GM19395 (cell line): ENCODE results near the gene USP21.
A peak's percentile ranks its signal among the peaks of the same experiment; 100 is the strongest.
"Not testable (repeated sequence)": the region's sequence is repeated elsewhere in the genome, so short reads cannot be mapped to it uniquely, and the experiment has no call there.

ENCODE experiments used
- ATAC-seq: cut with Tn5 transposase; IDR thresholded peaks from one replicate; pipeline ENCODE4 v1.9.1; 2021; ENCODE audit warnings: mild to moderate bottlenecking, moderate library complexity; ENCODE audit not compliant: unreplicated experiment

Gene USP21, protein sequence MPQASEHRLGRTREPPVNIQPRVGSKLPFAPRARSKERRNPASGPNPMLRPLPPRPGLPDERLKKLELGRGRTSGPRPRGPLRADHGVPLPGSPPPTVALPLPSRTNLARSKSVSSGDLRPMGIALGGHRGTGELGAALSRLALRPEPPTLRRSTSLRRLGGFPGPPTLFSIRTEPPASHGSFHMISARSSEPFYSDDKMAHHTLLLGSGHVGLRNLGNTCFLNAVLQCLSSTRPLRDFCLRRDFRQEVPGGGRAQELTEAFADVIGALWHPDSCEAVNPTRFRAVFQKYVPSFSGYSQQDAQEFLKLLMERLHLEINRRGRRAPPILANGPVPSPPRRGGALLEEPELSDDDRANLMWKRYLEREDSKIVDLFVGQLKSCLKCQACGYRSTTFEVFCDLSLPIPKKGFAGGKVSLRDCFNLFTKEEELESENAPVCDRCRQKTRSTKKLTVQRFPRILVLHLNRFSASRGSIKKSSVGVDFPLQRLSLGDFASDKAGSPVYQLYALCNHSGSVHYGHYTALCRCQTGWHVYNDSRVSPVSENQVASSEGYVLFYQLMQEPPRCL

DNA sequence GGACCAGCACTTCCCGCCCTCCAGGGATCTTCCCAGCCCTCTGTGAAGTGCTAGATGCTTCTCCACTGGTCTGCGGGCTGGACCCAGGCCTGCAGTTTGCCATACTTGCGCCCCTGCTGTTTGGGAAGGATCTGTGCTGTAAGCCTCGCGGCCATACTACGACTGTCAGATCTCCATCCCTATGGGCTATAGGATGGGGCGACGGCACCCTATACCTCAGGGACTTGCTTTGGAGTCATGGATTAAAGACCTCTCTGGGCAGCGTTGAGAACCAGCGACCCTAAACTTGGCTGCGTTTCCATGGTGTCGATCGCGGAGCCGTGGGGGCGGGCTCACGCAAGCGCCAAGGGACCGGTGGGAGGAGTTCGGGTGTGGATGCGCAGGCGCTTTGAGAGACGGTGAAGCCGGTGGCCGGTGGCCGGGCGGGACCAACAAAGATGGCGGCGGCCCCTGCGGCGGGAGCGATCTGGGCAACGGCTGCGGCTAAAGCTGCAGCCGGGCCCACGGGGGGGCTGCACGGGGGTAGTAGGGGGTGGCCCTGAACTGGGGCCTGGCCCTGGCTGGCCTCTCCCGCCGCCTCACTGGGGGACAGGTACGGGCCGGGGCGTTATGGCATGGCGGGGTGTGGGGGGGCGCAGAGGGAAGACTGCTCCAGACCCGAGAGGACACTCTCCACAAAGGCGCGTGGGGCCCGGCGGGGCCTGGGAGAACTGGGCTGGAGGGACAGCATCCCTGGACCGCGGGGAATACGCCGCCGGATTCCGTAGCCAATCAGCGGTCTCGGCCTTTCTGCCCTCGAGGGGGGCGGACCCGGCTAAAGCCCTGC is at the start of gene USP21:
TSS of gene USP21 (plus strand) at position 414 of the 826 bp plus-strand sequence. CDS start 1,141 bp downstream, outside the sequence.
- peak; percentile 76 for ATAC-seq

- ATAC-seq = no peak
Observed at GRCh38 chr1:161111117-161111516, 48.2 kb upstream of the USP21 start.

- no peak for ATAC-seq
Observed at GRCh38 chr1:161111527-161111926, 47.8 kb upstream of the USP21 start.

DNA sequence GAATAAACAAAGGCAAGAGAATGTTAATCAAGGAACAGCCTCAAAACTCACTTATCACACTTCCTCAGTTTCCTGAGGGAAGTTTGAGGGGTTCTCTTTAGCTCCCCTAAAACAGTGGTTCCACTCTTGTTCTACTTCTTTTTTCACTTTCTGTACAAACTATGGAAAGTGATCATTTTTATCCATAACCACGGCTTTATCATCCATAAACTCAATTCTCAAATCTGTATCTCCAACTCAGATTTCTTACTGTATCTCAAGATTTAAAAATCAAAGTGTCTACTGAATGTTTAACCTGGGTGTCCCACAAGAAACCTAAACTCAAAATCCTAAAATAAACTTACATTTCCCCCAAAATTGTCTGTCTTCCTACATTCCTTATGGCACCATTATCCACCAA is 45.4 kb upstream of the USP21 start:
- no peak for ATAC-seq

GRCh38 chr1:161114556-161114955 is 44.7 kb upstream of the USP21 start:
- no peak for ATAC-seq

DNA sequence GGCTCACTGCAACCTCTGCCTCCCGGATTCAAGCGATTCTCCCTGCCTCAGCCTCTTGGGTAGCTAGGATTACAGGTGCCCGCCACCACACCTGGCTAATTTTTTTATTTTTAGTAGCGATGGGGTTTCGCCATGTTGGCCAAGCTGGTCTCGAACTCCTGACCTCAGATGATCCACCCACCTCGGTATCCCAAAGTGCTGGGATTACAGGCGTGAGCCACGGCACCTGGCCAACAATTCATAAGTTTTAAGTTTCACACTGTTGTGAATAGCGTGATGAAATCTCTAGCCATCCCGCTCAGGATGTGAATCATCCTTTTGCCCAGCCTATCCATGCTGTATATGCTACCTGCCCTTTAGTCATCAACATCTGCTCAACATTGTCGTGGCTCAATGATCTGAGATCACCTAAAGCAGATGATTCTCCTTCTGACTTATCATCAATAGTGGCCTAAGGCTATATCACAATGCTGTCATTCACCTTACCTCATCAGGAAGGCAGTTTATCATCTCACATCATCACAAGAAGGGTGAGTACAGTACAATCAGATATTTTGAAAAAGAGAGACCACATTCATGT is 44.1 kb upstream of the USP21 start:
- no peak for ATAC-seq

DNA sequence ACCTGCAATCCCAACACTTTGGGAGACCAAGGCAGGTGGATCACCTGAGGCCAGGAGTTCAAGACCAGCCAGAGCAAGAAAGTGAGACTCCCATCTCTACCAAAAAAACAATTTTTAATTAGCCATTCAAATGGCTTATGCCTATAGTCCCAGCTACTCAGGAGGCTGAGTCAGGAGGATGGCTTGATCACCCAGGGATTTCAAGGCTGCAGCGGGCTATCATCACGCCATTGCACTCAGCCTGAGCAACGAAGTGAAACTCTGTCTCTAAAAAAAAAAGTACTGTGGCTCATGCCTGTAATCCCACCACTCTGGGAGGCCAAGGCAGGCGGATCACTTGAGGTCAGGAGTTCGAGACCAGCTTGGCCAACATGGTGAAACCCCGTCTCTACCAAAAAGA is 43.3 kb upstream of the USP21 start:
- not testable (repeated sequence) for ATAC-seq

- ATAC-seq = peak; percentile 81
Observed at GRCh38 chr1:161117759-161118581, 41.3 kb upstream of the USP21 start, which contains the start of the genes NIT1 and PFDN2. Gene NIT1, plus strand, starts transcription at chr1:161118105. Its CDS starts 72 bp downstream, at chr1:161118177. Gene PFDN2, minus strand, starts transcription at chr1:161118037. Its CDS starts 11 bp downstream, at chr1:161118026.

DNA sequence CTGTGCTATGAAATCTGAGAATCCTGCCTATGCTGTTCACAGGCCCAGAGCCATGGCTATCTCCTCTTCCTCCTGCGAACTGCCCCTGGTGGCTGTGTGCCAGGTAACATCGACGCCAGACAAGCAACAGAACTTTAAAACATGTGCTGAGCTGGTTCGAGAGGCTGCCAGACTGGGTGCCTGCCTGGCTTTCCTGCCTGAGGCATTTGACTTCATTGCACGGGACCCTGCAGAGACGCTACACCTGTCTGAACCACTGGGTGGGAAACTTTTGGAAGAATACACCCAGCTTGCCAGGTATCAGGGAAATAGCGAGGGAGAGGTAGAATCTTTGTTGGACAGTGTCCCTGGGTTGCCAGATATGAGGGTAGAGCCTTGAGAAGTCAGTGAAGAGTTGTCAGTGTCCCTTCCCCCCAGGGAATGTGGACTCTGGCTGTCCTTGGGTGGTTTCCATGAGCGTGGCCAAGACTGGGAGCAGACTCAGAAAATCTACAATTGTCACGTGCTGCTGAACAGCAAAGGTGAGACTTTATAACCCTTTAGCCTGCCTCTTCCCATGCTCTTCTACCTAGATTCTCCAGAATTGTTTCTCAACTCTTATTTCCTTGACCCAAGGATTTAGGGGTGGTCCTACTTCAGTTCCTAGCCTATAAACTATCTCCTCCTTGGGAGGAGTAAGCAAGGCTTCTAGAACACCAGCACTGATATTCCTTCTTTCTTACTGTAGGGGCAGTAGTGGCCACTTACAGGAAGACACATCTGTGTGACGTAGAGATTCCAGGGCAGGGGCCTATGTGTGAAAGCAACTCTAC is 40.0 kb upstream of the USP21 start:
- no peak for ATAC-seq

DNA sequence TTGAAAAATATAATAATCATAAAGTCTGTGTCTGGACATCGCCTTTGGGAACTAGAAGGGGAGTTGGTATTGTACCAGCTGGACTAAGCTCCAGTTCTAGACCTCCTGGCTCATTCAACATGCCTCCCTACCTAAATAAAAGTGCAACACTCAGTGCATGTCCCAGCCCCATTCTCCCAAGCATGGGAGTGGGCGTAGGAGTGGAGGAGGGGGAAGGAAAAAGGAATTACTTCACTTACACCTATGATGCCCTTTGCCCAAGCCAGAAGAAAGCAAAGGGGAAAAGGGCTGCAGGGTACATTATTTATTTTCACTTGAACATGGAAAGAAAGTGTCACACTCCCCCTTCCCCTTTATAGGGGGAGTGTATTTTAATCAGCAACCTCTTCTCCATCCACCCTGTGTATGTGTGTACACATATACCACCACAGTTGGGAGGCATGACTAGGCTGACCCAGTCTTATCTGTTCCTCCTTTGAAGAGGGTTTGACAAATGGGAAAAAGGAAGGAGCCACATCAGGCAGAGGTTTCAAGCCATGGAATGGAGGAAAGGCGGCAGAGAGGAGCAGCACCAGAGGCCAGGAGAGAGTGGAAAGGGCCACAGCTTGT is 38.2 kb upstream of the USP21 start:
- no peak for ATAC-seq

DNA sequence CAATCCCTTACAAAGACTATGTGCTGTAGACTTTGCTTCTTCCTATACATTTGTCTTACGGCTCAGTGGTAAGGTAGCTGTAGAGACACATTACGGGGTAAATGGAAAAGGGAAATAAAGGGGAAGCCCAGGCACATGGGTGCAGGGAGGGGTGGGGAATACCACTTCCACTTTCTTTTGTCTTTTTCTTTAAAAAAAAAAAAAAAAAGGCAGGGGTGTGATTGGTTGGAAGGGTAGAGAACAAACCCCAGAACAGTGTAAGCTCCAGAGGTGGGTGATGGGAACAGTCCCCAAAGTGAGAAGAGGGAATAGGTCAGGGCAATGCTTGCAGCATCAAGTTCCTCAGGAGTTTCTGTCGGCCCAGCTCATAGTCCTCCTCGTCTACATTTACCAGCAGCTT is 37.5 kb upstream of the USP21 start:
- ATAC-seq = no peak

- no peak for ATAC-seq
Observed at GRCh38 chr1:161122967-161123366, 36.3 kb upstream of the USP21 start.

DNA sequence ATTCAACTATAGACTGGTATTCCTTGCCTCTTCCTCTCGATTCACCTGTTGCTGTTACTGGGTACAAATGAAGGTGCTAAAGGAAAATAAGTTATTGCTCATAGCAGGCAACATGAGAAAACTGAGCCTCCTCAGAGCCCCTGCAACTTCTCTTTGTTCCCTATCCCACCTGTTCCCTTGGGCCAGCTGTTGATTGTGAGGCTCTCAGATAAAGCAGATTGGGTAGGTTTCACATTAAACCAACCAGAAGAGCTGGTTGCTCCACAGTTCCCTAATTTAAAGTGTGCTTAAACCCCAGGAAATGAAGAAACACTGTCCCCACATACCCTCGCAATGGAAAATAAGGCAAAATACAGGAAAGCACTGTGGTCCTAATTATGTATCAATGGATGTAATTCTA is 31.7 kb upstream of the USP21 start:
- no peak for ATAC-seq

DNA sequence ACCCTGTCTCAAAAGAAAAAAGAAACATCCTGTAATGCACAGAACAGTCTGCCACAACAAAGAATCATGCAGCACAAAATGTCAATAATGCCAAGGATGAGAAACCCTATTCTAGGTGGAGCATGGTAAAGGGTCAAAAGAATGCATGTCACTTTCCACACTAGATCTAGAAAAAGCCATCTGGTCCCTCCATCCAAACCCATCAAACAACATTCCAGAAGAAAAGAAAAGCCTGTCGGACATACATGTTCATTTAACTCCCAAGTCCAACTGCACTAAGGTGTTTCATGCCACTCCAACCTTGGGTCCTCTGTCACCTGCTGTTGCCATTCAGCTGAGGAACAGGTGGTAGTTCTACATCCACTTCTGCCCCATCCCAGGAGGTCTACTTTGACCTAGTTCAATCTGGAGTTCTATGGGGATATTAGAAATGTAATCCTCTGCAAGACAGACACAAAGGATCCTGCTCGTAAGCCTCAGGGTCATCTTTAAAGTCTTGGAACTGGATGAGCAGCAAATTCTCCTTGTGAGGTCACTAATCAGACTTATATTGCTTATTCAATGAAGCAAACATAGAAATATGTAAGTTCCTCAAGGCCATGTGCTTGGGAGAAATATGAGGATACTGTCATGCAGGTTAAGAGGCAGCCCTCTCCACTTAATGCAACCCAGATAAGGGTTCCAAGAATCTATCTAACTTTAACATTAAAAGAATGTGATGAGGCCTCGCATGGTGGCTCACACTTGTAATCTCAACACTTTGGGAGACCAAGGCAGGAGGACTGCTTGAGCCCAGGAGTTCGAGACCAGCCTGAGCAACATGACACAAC is 30.5 kb upstream of the USP21 start:
- ATAC-seq = no peak

GRCh38 chr1:161130266-161130665 is 29.0 kb upstream of the USP21 start:
- no peak for ATAC-seq

- peak; percentile 6 for ATAC-seq
Observed at GRCh38 chr1:161131523-161132409, 27.5 kb upstream of the USP21 start.
